Parathyroid adenoma (tissue), 2 donors: Measurements from ENCODE around the gene PAX6.

Source experiments
- H2AFZ ChIP-seq: fragments of 300-600 bp; sonication (generic); one replicate; pipeline ENCODE4 v1.7.0; 2017; ENCODE audit warnings: antibody characterized with exemption, mild to moderate bottlenecking
- H3K27ac ChIP-seq: fragments of 300-600 bp; sonication (generic); one replicate; pipeline ENCODE4 v1.7.0; 2017
- H3K27me3 ChIP-seq: fragments of 300-600 bp; sonication (generic); one replicate; pipeline ENCODE4 v1.7.0; 2017; ENCODE audit warnings: low read length; ENCODE audit not compliant: control insufficient read depth, insufficient read depth
- H3K36me3 ChIP-seq: fragments of 300-600 bp; sonication (generic); one replicate; pipeline ENCODE4 v1.7.0; 2017; ENCODE audit warnings: low read length; ENCODE audit not compliant: control insufficient read depth, insufficient read depth
- H3K4me1 ChIP-seq: fragments of 300-600 bp; sonication (generic); one replicate; pipeline ENCODE4 v1.7.0; 2017; ENCODE audit warnings: control low read depth
- H3K4me2 ChIP-seq: fragments of 300-600 bp; sonication (generic); one replicate; pipeline ENCODE4 v1.7.0; 2017; ENCODE audit warnings: low read length
- H3K4me3 ChIP-seq: fragments of 300-600 bp; sonication (generic); one replicate; pipeline ENCODE4 v1.7.0; 2017; ENCODE audit warnings: low read depth, low read length
- H3K79me2 ChIP-seq: fragments of 300-600 bp; sonication (generic); one replicate; pipeline ENCODE4 v1.7.0; 2017; ENCODE audit warnings: control low read depth
- H3K9ac ChIP-seq: fragments of 300-600 bp; sonication (generic); one replicate; pipeline ENCODE4 v1.7.0; 2017; ENCODE audit warnings: mild to moderate bottlenecking
- H3K9me3 ChIP-seq: fragments of 300-600 bp; sonication (generic); one replicate; pipeline ENCODE4 v1.7.0; 2017; ENCODE audit warnings: low read length; ENCODE audit not compliant: control insufficient read depth
- TF ChIP-seq, protein P1 (sequence below): fragments of 300-600 bp; sonication (generic); IDR thresholded peaks from one replicate; pipeline ENCODE4 v1.7.0; 2017; ENCODE audit warnings: antibody characterized with exemption, mild to moderate bottlenecking
- donor health status: primary hyperparathyroidism.

Gene PAX6

DNA sequence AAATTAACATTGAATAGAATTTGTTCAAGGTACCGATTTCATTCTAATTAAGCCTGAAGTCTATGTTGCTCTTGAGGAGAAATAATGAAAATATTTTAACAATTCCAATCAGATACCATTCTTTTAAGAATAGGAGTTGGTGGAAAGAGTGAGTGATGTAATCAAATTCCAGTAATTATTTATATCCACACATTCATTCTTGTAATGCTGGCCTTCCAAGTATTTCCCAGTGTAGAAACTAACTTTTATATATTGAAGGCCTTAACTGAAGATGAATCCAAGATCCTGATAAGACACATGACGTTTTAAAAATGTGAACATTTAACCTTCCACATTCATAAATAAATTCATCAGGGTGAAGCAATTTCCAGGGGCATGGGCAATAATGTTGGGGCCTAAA lies 36.6 kb upstream of the PAX6 start:
- no peak overlapping the region for H3K4me3 ChIP-seq
- H3K79me2 ChIP-seq = no peaks in the 10 kb centered on the region
- no peak overlapping the region for H3K27ac ChIP-seq
- H3K4me1 ChIP-seq = no peaks in the 10 kb centered on the region
- no peak overlapping the region for H3K9ac ChIP-seq
- TF ChIP-seq, protein P1, sequence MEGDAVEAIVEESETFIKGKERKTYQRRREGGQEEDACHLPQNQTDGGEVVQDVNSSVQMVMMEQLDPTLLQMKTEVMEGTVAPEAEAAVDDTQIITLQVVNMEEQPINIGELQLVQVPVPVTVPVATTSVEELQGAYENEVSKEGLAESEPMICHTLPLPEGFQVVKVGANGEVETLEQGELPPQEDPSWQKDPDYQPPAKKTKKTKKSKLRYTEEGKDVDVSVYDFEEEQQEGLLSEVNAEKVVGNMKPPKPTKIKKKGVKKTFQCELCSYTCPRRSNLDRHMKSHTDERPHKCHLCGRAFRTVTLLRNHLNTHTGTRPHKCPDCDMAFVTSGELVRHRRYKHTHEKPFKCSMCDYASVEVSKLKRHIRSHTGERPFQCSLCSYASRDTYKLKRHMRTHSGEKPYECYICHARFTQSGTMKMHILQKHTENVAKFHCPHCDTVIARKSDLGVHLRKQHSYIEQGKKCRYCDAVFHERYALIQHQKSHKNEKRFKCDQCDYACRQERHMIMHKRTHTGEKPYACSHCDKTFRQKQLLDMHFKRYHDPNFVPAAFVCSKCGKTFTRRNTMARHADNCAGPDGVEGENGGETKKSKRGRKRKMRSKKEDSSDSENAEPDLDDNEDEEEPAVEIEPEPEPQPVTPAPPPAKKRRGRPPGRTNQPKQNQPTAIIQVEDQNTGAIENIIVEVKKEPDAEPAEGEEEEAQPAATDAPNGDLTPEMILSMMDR = no peak
- H3K9me3 ChIP-seq = no peaks in the 10 kb centered on the region
- H3K27me3 ChIP-seq = no peaks in the 10 kb centered on the region
- no peaks in the 10 kb centered on the region for H3K36me3 ChIP-seq
- no peak overlapping the region for H2AFZ ChIP-seq
- H3K4me2 ChIP-seq = no peak overlapping the region

DNA sequence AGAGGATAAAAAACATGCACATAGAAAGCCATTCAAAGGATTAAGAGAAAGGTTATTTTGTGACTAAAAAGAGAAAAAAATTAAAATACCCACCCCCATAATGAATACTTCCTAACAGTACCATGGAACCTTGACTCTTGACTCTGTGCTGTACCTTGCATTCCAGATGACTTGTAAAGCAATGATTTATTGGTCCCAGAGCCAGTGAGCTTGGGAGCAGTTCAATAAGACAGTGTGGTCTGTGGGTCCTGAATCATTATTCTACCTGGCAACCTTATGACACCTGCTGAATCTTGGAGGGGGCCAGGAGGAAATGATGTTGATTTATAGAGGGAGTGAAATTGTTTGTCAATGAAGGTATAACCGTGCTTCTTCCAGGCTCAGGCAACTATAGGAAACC lies 34.2 kb upstream of the PAX6 start:
- H3K4me2 ChIP-seq = no peak overlapping the region
- H3K9ac ChIP-seq = no peak overlapping the region
- H3K27me3 ChIP-seq = no peaks in the 10 kb centered on the region
- H3K4me3 ChIP-seq = no peak overlapping the region
- H3K36me3 ChIP-seq = no peaks in the 10 kb centered on the region
- no peak overlapping the region for H2AFZ ChIP-seq
- H3K4me1 ChIP-seq = no peaks in the 10 kb centered on the region
- H3K9me3 ChIP-seq = no peaks in the 10 kb centered on the region
- TF ChIP-seq, protein P1 = no peak
- H3K27ac ChIP-seq = no peak overlapping the region
- no peaks in the 10 kb centered on the region for H3K79me2 ChIP-seq

DNA sequence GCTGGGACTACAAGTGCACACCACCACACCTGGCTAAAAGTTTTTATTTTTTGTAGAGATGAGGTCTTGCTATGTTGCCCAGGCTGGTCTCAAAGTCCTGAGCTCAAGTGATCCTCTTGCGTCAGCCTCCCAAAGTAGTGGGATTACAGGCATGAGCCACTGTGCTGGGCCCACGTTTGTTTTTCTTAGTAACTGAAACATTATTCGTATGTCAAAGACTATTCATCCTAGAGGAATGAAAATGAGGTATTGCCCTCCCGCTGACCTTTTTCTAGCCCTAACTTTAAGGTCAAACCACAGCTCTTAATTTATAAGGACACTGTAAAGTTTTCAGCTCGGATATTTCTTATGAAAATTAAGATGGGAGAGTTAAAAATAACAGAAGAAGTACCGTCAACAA lies 33.2 kb upstream of the PAX6 start:
- no peaks in the 10 kb centered on the region for H3K4me1 ChIP-seq
- no peak overlapping the region for H2AFZ ChIP-seq
- TF ChIP-seq, protein P1 = no peak
- no peaks in the 10 kb centered on the region for H3K36me3 ChIP-seq
- no peaks in the 10 kb centered on the region for H3K9me3 ChIP-seq
- H3K27me3 ChIP-seq = no peaks in the 10 kb centered on the region
- H3K9ac ChIP-seq = no peak overlapping the region
- no peak overlapping the region for H3K27ac ChIP-seq
- H3K4me3 ChIP-seq = no peak overlapping the region
- no peak overlapping the region for H3K4me2 ChIP-seq
- H3K79me2 ChIP-seq = no peaks in the 10 kb centered on the region

DNA sequence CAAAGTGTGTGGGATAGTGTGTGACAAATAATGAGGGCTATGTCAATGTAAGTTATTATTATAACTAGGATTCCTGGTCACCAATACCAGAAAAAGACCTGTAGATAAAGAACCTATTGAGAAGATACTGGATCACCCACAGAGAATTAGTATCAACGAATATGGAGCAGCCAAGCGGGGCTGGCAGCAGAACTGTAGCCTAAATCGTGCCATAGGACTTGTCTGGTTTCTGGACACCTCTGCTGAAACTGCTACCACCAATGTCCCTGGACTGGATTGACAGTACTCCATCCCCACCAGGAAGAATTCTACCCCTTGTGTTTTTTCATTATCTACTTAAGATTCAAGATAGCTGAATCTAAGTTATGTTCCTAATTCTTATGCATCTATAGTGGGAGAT lies 30.3 kb upstream of the PAX6 start:
- Histone ChIP-seq H3K4me3 (no peak overlapping the region), H3K27me3 (no peaks in the 10 kb centered on the region), H2AFZ (no peak overlapping the region), H3K36me3 (no peaks in the 10 kb centered on the region), H3K4me1 (no peaks in the 10 kb centered on the region), H3K9ac (no peak overlapping the region), H3K27ac (no peak overlapping the region), H3K9me3 (no peaks in the 10 kb centered on the region), H3K4me2 (no peak overlapping the region), H3K79me2 (no peaks in the 10 kb centered on the region)
- TF ChIP-seq, protein P1 = no peak

DNA sequence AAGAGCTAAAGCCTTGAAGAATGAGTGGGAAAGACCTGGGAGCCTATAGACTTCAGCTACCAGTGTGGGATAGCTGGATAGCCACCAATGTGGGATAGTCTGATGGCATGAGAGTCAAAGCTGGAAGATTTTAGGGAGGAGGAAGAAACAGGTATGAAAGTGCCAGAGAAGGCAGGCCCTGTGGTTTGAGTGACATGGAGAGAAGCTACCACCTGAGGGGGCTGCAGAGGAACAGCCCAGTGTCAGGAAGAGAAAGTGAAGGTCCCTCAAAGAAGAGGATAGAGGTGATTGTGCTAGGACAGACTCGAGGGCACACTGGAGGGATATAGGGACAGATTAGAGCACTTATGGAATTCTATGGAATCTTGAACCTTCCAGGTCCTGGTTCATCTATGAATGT lies 23.1 kb upstream of the PAX6 start:
- Histone ChIP-seq H3K4me2 (no peak overlapping the region), H3K36me3 (no peaks in the 10 kb centered on the region), H3K9me3 (no peaks in the 10 kb centered on the region), H3K27ac (no peak overlapping the region), H3K79me2 (no peaks in the 10 kb centered on the region), H3K27me3 (no peaks in the 10 kb centered on the region), H3K4me3 (no peak overlapping the region), H3K9ac (no peak overlapping the region), H3K4me1 (no peaks in the 10 kb centered on the region), H2AFZ (no peak overlapping the region)
- TF ChIP-seq, protein P1 = no peak
